Measurements from ENCODE around the gene TRMT1.

Gene TRMT1

DNA sequence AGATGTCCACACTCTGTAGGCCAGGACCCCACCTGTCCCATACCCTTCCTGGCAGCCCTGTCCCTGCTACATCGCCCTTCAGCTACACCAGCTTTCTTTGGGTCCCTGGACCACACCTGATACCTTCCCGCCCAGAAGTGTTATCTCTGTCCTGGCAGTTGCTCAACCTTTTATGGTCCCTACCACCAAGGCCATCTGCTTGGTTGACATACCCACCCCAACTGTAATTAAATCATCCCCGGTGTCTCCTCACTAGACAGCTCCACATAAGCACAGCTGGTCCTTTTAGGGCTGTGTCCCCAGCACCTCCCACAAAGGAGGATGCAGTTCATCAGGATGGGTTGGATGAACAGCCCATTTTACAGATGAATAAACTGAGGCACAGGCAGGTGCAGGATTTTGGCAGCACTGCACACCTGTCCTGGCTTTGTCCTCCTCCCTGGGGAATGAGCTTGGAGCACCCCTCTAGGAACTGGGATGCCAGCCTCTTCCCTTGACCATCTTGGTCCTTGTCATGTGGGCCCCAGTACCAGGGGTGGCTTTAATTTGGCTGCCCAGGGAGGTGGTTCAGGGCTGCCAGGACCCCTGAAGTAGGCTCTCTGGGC, 14.4 kb upstream of the TRMT1 start:
- Histone ChIP-seq H3K79me2 (ENCODE audit: insufficient read depth, low read depth) (peaks cover 60% of the 10 kb centered on the region), H3K4me3 (IDR thresholded peaks at IDR 0.05; ENCODE audit: insufficient read depth, low read depth, low read length) (no peak overlapping the region), H3K27me3 (ENCODE audit: insufficient read depth, low read depth) (no peaks in the 10 kb centered on the region), H3K27ac (no peak overlapping the region), H3K4me2 (no peak overlapping the region), H3K36me3 (ENCODE audit: insufficient read depth) (no peaks in the 10 kb centered on the region), H4K20me1 (ENCODE audit: insufficient read depth) (peaks cover 12% of the 10 kb centered on the region; the same call in 1 of the 2 replicates), H3K9ac (no peak overlapping the region), H2AFZ (ENCODE audit: low read depth) (no peak overlapping the region), H3K4me1 (ENCODE audit: low read depth, poor library complexity, severe bottlenecking) (no peaks in the 10 kb centered on the region)
- TF ChIP-seq, protein P1, sequence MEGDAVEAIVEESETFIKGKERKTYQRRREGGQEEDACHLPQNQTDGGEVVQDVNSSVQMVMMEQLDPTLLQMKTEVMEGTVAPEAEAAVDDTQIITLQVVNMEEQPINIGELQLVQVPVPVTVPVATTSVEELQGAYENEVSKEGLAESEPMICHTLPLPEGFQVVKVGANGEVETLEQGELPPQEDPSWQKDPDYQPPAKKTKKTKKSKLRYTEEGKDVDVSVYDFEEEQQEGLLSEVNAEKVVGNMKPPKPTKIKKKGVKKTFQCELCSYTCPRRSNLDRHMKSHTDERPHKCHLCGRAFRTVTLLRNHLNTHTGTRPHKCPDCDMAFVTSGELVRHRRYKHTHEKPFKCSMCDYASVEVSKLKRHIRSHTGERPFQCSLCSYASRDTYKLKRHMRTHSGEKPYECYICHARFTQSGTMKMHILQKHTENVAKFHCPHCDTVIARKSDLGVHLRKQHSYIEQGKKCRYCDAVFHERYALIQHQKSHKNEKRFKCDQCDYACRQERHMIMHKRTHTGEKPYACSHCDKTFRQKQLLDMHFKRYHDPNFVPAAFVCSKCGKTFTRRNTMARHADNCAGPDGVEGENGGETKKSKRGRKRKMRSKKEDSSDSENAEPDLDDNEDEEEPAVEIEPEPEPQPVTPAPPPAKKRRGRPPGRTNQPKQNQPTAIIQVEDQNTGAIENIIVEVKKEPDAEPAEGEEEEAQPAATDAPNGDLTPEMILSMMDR (conservative IDR thresholded peaks at IDR 0.05; ENCODE audit: low read depth, low read length) = no peak

DNA sequence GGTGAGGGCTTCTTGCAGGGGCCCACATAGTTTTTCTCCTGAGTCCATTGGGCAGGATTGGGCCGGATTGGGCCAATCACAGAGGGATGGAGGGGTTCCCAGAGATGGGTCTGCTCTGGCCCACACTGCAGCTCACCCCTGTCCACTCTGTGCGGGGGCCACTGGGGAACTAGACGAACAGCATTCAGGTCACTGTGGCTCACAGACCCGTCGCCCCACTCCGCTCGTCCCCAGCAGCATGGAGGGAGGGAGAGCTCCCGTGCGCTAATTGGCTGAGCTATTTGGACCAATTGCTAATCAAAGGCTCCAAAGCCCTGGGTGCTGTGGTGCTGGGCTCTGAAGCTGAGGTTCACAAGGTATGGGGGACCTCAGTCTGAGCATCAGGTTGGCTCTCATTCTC, 12.8 kb upstream of the TRMT1 start:
- no peaks in the 10 kb centered on the region for H3K4me1 ChIP-seq (ENCODE audit: low read depth, poor library complexity, severe bottlenecking)
- H3K36me3 ChIP-seq (ENCODE audit: insufficient read depth) = no peaks in the 10 kb centered on the region
- peaks cover 12% of the 10 kb centered on the region; the same call in 1 of the 2 replicates for H4K20me1 ChIP-seq (ENCODE audit: insufficient read depth)
- H3K4me3 ChIP-seq (IDR thresholded peaks at IDR 0.05; ENCODE audit: insufficient read depth, low read depth, low read length) = no peak overlapping the region
- no peak overlapping the region for H3K4me2 ChIP-seq
- peaks cover 67% of the 10 kb centered on the region for H3K79me2 ChIP-seq (ENCODE audit: insufficient read depth, low read depth)
- no peak overlapping the region for H3K27ac ChIP-seq
- TF ChIP-seq, protein P1 (conservative IDR thresholded peaks at IDR 0.05; ENCODE audit: low read depth, low read length) = no peak
- H3K9ac ChIP-seq = no peak overlapping the region
- H3K27me3 ChIP-seq (ENCODE audit: insufficient read depth, low read depth) = no peaks in the 10 kb centered on the region
- no peak overlapping the region for H2AFZ ChIP-seq (ENCODE audit: low read depth)

DNA sequence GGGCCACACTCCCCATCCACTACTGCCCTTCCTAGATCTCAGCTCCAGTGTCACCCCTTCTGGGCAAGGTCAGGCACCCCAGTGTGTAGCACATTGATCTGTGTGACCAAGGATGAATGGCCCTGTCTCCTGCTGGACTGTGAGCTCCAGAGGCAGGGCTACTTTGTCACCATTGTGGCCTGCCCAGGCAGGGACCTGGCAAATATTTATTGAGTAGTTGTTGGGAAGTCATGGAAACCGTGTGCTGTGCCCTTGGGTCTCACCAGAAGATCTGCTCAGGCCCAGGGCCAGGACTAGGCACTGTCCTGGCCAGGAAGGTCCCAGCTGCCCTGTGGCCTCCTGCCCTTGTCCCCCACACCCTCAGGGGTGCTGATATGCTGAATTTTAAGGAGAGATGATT, 12.0 kb upstream of the TRMT1 start:
- H3K36me3 ChIP-seq (ENCODE audit: insufficient read depth) = no peaks in the 10 kb centered on the region; the same call in 1 of the 2 replicates
- no peak overlapping the region for H2AFZ ChIP-seq (ENCODE audit: low read depth)
- H3K79me2 ChIP-seq (ENCODE audit: insufficient read depth, low read depth) = peaks cover 73% of the 10 kb centered on the region
- H3K4me3 ChIP-seq (IDR thresholded peaks at IDR 0.05; ENCODE audit: insufficient read depth, low read depth, low read length) = no peak overlapping the region
- H3K4me1 ChIP-seq (ENCODE audit: low read depth, poor library complexity, severe bottlenecking) = no peaks in the 10 kb centered on the region
- H3K4me2 ChIP-seq = no peak overlapping the region
- H3K9ac ChIP-seq = no peak overlapping the region
- TF ChIP-seq, protein P1 (conservative IDR thresholded peaks at IDR 0.05; ENCODE audit: low read depth, low read length) = no peak
- H4K20me1 ChIP-seq (ENCODE audit: insufficient read depth) = peaks cover 12% of the 10 kb centered on the region; the same call in 1 of the 2 replicates
- H3K27ac ChIP-seq = no peak overlapping the region
- no peaks in the 10 kb centered on the region for H3K27me3 ChIP-seq (ENCODE audit: insufficient read depth, low read depth)

DNA sequence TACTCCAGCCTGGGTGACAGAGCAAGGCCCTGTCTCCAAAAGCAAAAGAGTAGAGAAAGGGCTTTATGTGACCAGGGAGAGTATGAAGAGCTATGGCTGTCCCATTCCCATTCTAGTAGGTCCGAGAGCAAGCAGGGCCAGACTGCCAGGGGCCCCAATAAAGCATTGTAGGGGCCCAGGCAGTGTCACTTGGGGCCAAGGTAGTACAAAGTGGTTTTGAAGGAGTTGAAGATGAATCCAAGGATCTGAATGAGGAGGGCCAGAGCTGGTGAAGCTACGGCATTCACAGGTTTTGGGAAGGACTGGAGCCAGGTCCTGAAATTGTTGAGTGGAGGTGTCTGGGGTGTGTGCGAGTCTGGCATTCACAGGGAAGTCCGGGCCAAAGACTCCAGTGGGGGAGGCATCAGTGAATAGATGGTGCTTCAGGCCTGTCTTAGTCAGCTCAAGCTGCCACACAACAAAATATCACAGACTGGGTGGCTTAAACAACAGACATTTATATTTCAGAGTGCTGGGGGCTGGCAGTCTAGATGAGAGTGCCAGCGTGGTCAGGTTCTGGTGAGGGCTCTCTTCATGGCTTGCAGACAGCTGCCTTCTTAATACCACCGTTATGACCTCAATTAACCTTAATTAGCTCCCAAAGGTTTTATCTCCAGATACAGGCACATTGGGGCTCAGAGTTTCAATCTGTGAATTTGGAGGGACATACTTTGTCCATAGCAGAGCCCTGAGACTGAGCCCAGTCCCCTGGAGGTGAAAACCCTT, 11.5 kb upstream of the TRMT1 start:
- Histone ChIP-seq H4K20me1 (ENCODE audit: insufficient read depth) (peaks cover 12% of the 10 kb centered on the region), H3K27me3 (ENCODE audit: insufficient read depth, low read depth) (no peaks in the 10 kb centered on the region), H3K79me2 (ENCODE audit: insufficient read depth, low read depth) (peaks cover 77% of the 10 kb centered on the region)

More for the DNA sequence above, 11.5 kb upstream of the TRMT1 start:
- TF ChIP-seq, protein P1 (conservative IDR thresholded peaks at IDR 0.05; ENCODE audit: low read depth, low read length) = no peak
- Histone ChIP-seq H3K4me1 (ENCODE audit: low read depth, poor library complexity, severe bottlenecking) (no peaks in the 10 kb centered on the region), H2AFZ (ENCODE audit: low read depth) (no peak overlapping the region), H3K36me3 (ENCODE audit: insufficient read depth) (no peaks in the 10 kb centered on the region; the same call in 1 of the 2 replicates), H3K4me3 (IDR thresholded peaks at IDR 0.05; ENCODE audit: insufficient read depth, low read depth, low read length) (no peak overlapping the region), H3K27ac (no peak overlapping the region), H3K9ac (no peak overlapping the region), H3K4me2 (no peak overlapping the region)

All from KMS-11 (cell line).